ENCODE measurements around the gene ATF7.

ATF7 gene

DNA sequence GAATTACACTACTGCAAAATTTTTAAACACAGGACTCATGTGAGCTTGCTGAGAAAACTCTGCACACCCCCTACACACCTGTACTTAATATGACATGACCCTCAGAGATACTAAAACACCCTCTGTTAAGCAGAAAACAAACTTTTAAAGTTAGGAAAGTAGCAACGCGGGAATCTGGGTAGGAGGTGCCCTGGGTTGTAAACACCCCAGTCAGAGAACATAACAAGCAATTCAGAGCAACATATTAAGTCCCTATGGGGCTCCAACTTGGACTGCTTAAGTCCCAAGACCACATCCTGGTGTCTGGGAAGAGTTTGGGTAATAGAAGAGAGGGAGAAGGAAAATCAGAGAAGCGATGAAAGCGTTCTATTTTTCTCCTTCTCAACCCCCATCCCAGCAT lies 1.2 kb downstream of the ATF7 start:
- ATAC-seq = no peak
- TF ChIP-seq ZNF70 (CRISPR knock-in tag; IDR thresholded peaks at IDR 0.05) (no peak), BACH2 (CRISPR knock-in tag; IDR thresholded peaks at IDR 0.05; ENCODE audit: borderline replicate concordance) (no peak), ESRRG (CRISPR knock-in tag; IDR thresholded peaks at IDR 0.05) (no peak), ZFP3 (CRISPR knock-in tag; IDR thresholded peaks at IDR 0.05) (no peak), ZNF565 (CRISPR knock-in tag; conservative IDR thresholded peaks at IDR 0.05; ENCODE audit: low read depth) (no peak)

DNA sequence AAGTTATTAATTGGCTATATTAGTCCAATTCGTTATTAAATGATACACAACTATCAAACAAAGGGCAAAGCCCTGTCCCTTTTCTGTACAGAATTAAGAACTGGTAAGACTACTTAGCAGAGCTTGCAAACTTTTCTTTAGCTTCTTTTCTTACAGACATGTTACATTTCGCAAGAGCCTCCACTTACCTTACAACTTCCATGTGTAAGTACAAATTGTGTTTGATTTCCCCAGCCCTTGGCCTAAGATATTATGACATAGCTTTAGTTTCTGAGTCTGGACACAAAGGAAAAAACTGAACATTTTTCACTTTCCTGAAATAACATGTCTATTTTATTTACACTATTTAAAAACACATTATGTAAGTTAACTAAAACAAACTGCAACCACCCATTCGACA lies 1.7 kb downstream of the ATF7 start:
- TF ChIP-seq ARNTL (CRISPR knock-in tag; IDR thresholded peaks at IDR 0.05; ENCODE audit: borderline replicate concordance, low read depth) (no peak), ESRRG (CRISPR knock-in tag; IDR thresholded peaks at IDR 0.05) (no peak), ZFP3 (CRISPR knock-in tag; IDR thresholded peaks at IDR 0.05) (no peak), ZC3H10 (CRISPR knock-in tag; IDR thresholded peaks at IDR 0.05) (no peak), TOX (CRISPR knock-in tag; IDR thresholded peaks at IDR 0.05; ENCODE audit: borderline replicate concordance) (no peak), ZFP30 (CRISPR knock-in tag; IDR thresholded peaks at IDR 0.05) (no peak), TCF4 (CRISPR knock-in tag; IDR thresholded peaks at IDR 0.05; ENCODE audit: borderline replicate concordance) (no peak), ZNF8 (CRISPR knock-in tag; IDR thresholded peaks at IDR 0.05) (no peak), RARB (CRISPR knock-in tag; IDR thresholded peaks at IDR 0.05) (no peak)
- TF ChIP-seq, protein P1, sequence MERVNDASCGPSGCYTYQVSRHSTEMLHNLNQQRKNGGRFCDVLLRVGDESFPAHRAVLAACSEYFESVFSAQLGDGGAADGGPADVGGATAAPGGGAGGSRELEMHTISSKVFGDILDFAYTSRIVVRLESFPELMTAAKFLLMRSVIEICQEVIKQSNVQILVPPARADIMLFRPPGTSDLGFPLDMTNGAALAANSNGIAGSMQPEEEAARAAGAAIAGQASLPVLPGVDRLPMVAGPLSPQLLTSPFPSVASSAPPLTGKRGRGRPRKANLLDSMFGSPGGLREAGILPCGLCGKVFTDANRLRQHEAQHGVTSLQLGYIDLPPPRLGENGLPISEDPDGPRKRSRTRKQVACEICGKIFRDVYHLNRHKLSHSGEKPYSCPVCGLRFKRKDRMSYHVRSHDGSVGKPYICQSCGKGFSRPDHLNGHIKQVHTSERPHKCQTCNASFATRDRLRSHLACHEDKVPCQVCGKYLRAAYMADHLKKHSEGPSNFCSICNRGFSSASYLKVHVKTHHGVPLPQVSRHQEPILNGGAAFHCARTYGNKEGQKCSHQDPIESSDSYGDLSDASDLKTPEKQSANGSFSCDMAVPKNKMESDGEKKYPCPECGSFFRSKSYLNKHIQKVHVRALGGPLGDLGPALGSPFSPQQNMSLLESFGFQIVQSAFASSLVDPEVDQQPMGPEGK (CRISPR knock-in tag; IDR thresholded peaks at IDR 0.05; ENCODE audit: borderline replicate concordance) = no peak
- TF ChIP-seq, protein P2, sequence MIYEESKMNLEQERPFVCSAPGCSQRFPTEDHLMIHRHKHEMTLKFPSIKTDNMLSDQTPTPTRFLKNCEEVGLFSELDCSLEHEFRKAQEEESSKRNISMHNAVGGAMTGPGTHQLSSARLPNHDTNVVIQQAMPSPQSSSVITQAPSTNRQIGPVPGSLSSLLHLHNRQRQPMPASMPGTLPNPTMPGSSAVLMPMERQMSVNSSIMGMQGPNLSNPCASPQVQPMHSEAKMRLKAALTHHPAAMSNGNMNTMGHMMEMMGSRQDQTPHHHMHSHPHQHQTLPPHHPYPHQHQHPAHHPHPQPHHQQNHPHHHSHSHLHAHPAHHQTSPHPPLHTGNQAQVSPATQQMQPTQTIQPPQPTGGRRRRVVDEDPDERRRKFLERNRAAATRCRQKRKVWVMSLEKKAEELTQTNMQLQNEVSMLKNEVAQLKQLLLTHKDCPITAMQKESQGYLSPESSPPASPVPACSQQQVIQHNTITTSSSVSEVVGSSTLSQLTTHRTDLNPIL (CRISPR knock-in tag; IDR thresholded peaks at IDR 0.05; ENCODE audit: low read depth) = no peak
- TF ChIP-seq, protein P3, sequence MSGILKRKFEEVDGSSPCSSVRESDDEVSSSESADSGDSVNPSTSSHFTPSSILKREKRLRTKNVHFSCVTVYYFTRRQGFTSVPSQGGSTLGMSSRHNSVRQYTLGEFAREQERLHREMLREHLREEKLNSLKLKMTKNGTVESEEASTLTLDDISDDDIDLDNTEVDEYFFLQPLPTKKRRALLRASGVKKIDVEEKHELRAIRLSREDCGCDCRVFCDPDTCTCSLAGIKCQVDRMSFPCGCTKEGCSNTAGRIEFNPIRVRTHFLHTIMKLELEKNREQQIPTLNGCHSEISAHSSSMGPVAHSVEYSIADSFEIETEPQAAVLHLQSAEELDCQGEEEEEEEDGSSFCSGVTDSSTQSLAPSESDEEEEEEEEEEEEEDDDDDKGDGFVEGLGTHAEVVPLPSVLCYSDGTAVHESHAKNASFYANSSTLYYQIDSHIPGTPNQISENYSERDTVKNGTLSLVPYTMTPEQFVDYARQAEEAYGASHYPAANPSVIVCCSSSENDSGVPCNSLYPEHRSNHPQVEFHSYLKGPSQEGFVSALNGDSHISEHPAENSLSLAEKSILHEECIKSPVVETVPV (CRISPR knock-in tag; IDR thresholded peaks at IDR 0.05) = no peak
- TF ChIP-seq, protein P4, sequence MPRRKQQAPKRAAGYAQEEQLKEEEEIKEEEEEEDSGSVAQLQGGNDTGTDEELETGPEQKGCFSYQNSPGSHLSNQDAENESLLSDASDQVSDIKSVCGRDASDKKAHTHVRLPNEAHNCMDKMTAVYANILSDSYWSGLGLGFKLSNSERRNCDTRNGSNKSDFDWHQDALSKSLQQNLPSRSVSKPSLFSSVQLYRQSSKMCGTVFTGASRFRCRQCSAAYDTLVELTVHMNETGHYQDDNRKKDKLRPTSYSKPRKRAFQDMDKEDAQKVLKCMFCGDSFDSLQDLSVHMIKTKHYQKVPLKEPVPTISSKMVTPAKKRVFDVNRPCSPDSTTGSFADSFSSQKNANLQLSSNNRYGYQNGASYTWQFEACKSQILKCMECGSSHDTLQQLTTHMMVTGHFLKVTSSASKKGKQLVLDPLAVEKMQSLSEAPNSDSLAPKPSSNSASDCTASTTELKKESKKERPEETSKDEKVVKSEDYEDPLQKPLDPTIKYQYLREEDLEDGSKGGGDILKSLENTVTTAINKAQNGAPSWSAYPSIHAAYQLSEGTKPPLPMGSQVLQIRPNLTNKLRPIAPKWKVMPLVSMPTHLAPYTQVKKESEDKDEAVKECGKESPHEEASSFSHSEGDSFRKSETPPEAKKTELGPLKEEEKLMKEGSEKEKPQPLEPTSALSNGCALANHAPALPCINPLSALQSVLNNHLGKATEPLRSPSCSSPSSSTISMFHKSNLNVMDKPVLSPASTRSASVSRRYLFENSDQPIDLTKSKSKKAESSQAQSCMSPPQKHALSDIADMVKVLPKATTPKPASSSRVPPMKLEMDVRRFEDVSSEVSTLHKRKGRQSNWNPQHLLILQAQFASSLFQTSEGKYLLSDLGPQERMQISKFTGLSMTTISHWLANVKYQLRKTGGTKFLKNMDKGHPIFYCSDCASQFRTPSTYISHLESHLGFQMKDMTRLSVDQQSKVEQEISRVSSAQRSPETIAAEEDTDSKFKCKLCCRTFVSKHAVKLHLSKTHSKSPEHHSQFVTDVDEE (CRISPR knock-in tag; IDR thresholded peaks at IDR 0.05) = no peak
- TF ChIP-seq, protein P5, sequence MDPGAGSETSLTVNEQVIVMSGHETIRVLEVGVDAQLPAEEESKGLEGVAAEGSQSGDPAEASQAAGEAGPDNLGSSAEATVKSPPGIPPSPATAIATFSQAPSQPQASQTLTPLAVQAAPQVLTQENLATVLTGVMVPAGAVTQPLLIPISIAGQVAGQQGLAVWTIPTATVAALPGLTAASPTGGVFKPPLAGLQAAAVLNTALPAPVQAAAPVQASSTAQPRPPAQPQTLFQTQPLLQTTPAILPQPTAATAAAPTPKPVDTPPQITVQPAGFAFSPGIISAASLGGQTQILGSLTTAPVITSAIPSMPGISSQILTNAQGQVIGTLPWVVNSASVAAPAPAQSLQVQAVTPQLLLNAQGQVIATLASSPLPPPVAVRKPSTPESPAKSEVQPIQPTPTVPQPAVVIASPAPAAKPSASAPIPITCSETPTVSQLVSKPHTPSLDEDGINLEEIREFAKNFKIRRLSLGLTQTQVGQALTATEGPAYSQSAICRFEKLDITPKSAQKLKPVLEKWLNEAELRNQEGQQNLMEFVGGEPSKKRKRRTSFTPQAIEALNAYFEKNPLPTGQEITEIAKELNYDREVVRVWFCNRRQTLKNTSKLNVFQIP (CRISPR knock-in tag; IDR thresholded peaks at IDR 0.05; ENCODE audit: borderline replicate concordance, low read depth) = no peak

DNA sequence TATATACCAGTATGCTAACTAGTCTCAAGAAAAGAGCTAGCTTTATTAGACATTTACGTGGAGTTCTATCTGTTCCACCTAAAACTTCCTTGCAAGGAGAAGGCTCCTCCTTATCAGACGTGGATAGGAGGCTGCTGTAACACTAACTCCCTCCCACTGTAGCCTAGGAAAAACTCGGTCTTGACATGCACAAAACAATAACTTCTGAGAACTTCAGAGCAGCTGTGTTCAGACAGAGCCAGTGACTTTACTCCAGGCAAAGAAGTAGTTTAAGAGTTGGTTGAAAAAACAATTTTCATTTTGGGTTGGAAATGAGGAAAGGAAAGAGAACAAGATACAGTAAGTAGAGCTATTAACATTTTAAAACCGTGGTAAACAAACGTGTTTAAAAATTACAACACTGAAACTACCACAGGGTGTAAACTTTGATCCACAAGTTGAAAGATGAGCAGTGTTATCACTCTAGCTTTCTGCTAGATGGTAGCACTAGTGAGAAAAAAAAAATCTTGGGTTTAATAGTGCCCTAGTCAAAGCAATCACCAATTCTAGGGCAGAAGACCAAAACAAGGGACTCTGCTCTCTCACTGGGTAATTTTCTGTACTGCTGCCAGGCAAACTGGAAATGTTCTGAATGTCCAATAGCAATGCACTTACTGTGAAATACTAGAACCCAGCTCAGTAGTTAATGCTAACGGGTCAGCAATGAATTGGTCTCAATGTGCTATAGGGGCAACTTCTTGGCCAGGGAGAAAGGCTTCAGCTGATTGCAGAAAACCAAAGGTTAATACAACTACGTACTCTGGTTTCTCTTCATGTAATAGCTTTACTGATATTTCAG lies 2.4 kb downstream of the ATF7 start:
- TF ChIP-seq OSR1 (CRISPR knock-in tag; IDR thresholded peaks at IDR 0.05) = no peak
- TF ChIP-seq, protein P5 (CRISPR knock-in tag; IDR thresholded peaks at IDR 0.05; ENCODE audit: borderline replicate concordance, low read depth) = no peak
- TF ChIP-seq, protein P3 (CRISPR knock-in tag; IDR thresholded peaks at IDR 0.05) = no peak
- TF ChIP-seq TCF4 (CRISPR knock-in tag; IDR thresholded peaks at IDR 0.05; ENCODE audit: borderline replicate concordance) = no peak
- no peak for TF ChIP-seq ZNF8 (CRISPR knock-in tag; IDR thresholded peaks at IDR 0.05)
- no peak for TF ChIP-seq RARB (CRISPR knock-in tag; IDR thresholded peaks at IDR 0.05)
- TF ChIP-seq CSDC2 (CRISPR knock-in tag; IDR thresholded peaks at IDR 0.05) = no peak
- TF ChIP-seq SNAI2 (CRISPR knock-in tag; IDR thresholded peaks at IDR 0.05) = no peak
- TF ChIP-seq, protein P4 (CRISPR knock-in tag; IDR thresholded peaks at IDR 0.05) = no peak
- TF ChIP-seq GLIS3 (CRISPR knock-in tag; IDR thresholded peaks at IDR 0.05) = no peak
- ATAC-seq = no peak

More for the DNA sequence above, 1.7 kb downstream of the ATF7 start:
- no peak for ATAC-seq
